Activated naive CD8-positive, alpha-beta T cell treated with anti-CD3 and anti-CD28 coated beads, Interleukin-2, amount 10 ng/mL, durations not matched to agents 7 days and 5 days (primary cell): ENCODE results near the gene SERPINA6. TPM values are rescaled to one million over a fixed set of nuclear protein-coding genes. Genes with fewer than 3 reads are reported as not detected.
"Not testable (repeated sequence)": the region's sequence is repeated elsewhere in the genome, so short reads cannot be mapped to it uniquely, and the experiment has no call there.

Experiments used
- ATAC-seq: fragments of 150-1000 bp; cut with Tn5 transposase; one replicate; pipeline ENCODE4 v1.10.0; 2021; ENCODE audit warnings: low read depth, moderate library complexity
- POLR2A ChIA-PET: fragments of 350-600 bp; sonication (Branson Sonifier 250); formaldehyde crosslinking; loops from one replicate; lab custom pipeline; 2021; ENCODE audit warnings: antibody characterized with exemption; lab: Charles Lee
- DNase-seq: peaks from one replicate; pipeline ENCODE4 v3.0.0; 2021
- H3K27ac Mint-ChIP-seq: one replicate; pipeline ENCODE4 v1.8.0; 2022; ENCODE audit warnings: mild to moderate bottlenecking, mixed read lengths
- H3K27me3 Mint-ChIP-seq: one replicate; pipeline ENCODE4 v1.8.0; 2022; ENCODE audit warnings: mild to moderate bottlenecking, moderate library complexity, mixed read lengths
- H3K36me3 Mint-ChIP-seq: one replicate; pipeline ENCODE4 v1.8.0; 2021; ENCODE audit warnings: mild to moderate bottlenecking, mixed read lengths
- H3K4me1 Mint-ChIP-seq: one replicate; pipeline ENCODE4 v1.8.0; 2021; ENCODE audit warnings: mixed read lengths
- H3K4me3 Mint-ChIP-seq: one replicate; pipeline ENCODE4 v1.8.0; 2022; ENCODE audit warnings: mild to moderate bottlenecking, moderate library complexity, mixed read lengths
- H3K9me3 Mint-ChIP-seq: one replicate; pipeline ENCODE4 v1.8.0; 2021; ENCODE audit warnings: mixed read lengths
- total RNA-seq, 2 experiments: library from RNA; stranded (reverse); gene quantifications; one replicate each; pipeline ENCODE4 v1.2.3, GENCODE V29; 2021

The SERPINA6 gene
- total RNA-seq, 2 experiments from 2014 or later = not detected

- Mint-ChIP-seq H3K27me3 (peaks cover 9% of the 10 kb centered on the region), H3K9me3 (no peaks in the 10 kb centered on the region), H3K4me1 (no peaks in the 10 kb centered on the region), H3K27ac (no peak overlapping the region), H3K36me3 (no peaks in the 10 kb centered on the region), H3K4me3 (no peak overlapping the region)
- ATAC-seq = no peak
- DNase-seq = no peak
- POLR2A ChIA-PET = no interaction called here
Observed at GRCh38 chr14:94363151-94363624, 40.1 kb upstream of the SERPINA6 start.

- peaks cover 13% of the 10 kb centered on the region for H3K27me3 Mint-ChIP-seq
- ATAC-seq (no peak), DNase-seq (no peak)
- H3K27ac Mint-ChIP-seq = no peak overlapping the region
- no peaks in the 10 kb centered on the region for H3K9me3 Mint-ChIP-seq
- no peaks in the 10 kb centered on the region for H3K4me1 Mint-ChIP-seq
- POLR2A ChIA-PET = no interaction called here
- H3K36me3 Mint-ChIP-seq = no peaks in the 10 kb centered on the region
- no peak overlapping the region for H3K4me3 Mint-ChIP-seq
Observed at GRCh38 chr14:94362614-94363133, 39.5 kb upstream of the SERPINA6 start.

- DNase-seq (no peak), ATAC-seq (no peak)
- H3K4me1 Mint-ChIP-seq = no peaks in the 10 kb centered on the region
- no peaks in the 10 kb centered on the region for H3K9me3 Mint-ChIP-seq
- H3K4me3 Mint-ChIP-seq = no peak overlapping the region
- peaks cover 15% of the 10 kb centered on the region for H3K27me3 Mint-ChIP-seq
- H3K27ac Mint-ChIP-seq = no peak overlapping the region
- POLR2A ChIA-PET = no interaction called here
- no peaks in the 10 kb centered on the region for H3K36me3 Mint-ChIP-seq
Observed at GRCh38 chr14:94361682-94362081, 38.5 kb upstream of the SERPINA6 start.

GRCh38 chr14:94360945-94361565 is 37.9 kb upstream of the SERPINA6 start:
- Mint-ChIP-seq H3K9me3 (no peaks in the 10 kb centered on the region), H3K4me3 (no peak overlapping the region), H3K27ac (no peak overlapping the region), H3K36me3 (no peaks in the 10 kb centered on the region), H3K27me3 (peaks cover 19% of the 10 kb centered on the region), H3K4me1 (no peaks in the 10 kb centered on the region)
- POLR2A ChIA-PET = no interaction called here
- no peak for ATAC-seq
- DNase-seq = no peak

- no peak for ATAC-seq
- H3K27me3 Mint-ChIP-seq = peaks cover 35% of the 10 kb centered on the region
Observed at GRCh38 chr14:94357166-94357565, 34.0 kb upstream of the SERPINA6 start.

GRCh38 chr14:94356379-94357056 is 33.4 kb upstream of the SERPINA6 start:
- H3K9me3 Mint-ChIP-seq = peaks cover 1% of the 10 kb centered on the region
- POLR2A ChIA-PET = no interaction called here
- H3K27me3 Mint-ChIP-seq = peaks cover 35% of the 10 kb centered on the region

More at GRCh38 chr14:94357166-94357565, 34.0 kb upstream of the SERPINA6 start:
- no peak overlapping the region for H3K27ac Mint-ChIP-seq
- H3K4me1 Mint-ChIP-seq = no peaks in the 10 kb centered on the region
- H3K9me3 Mint-ChIP-seq = peaks cover under 1% of the 10 kb centered on the region
- POLR2A ChIA-PET = no interaction called here
- no peak overlapping the region for H3K4me3 Mint-ChIP-seq
- no peaks in the 10 kb centered on the region for H3K36me3 Mint-ChIP-seq
- no peak for DNase-seq

GRCh38 chr14:94355191-94355794 is 32.2 kb upstream of the SERPINA6 start:
- Mint-ChIP-seq H3K36me3 (no peaks in the 10 kb centered on the region), H3K4me1 (no peaks in the 10 kb centered on the region), H3K27me3 (peaks cover 32% of the 10 kb centered on the region), H3K4me3 (no peak overlapping the region), H3K27ac (no peak overlapping the region), H3K9me3 (peaks cover 1% of the 10 kb centered on the region)
- POLR2A ChIA-PET = no interaction called here
- no peak for DNase-seq
- ATAC-seq = no peak

More at GRCh38 chr14:94356379-94357056, 33.4 kb upstream of the SERPINA6 start:
- Mint-ChIP-seq H3K4me1 (no peaks in the 10 kb centered on the region), H3K4me3 (no peak overlapping the region), H3K27ac (no peak overlapping the region), H3K36me3 (no peaks in the 10 kb centered on the region)
- DNase-seq (no peak), ATAC-seq (no peak)

- H3K27me3 Mint-ChIP-seq = peaks cover 29% of the 10 kb centered on the region
- H3K4me1 Mint-ChIP-seq = no peaks in the 10 kb centered on the region
- H3K27ac Mint-ChIP-seq = no peak overlapping the region
- no peaks in the 10 kb centered on the region for H3K36me3 Mint-ChIP-seq
- no peak for ATAC-seq
- H3K9me3 Mint-ChIP-seq = peaks cover 1% of the 10 kb centered on the region
- no peak overlapping the region for H3K4me3 Mint-ChIP-seq
- POLR2A ChIA-PET = no interaction called here
- DNase-seq = no peak
Observed at GRCh38 chr14:94354638-94355185, 31.6 kb upstream of the SERPINA6 start.

GRCh38 chr14:94354190-94354589 is 31.1 kb upstream of the SERPINA6 start:
- ATAC-seq, DNase-seq, H3K36me3 Mint-ChIP-seq, POLR2A ChIA-PET, H3K4me3 Mint-ChIP-seq, H3K4me1 Mint-ChIP-seq, H3K27ac Mint-ChIP-seq, H3K9me3 Mint-ChIP-seq: not testable (repeated sequence)
- H3K27me3 Mint-ChIP-seq = peaks cover 29% of the 10 kb centered on the region

- H3K4me3 Mint-ChIP-seq = no peak overlapping the region
- H3K27ac Mint-ChIP-seq = no peak overlapping the region
- H3K9me3 Mint-ChIP-seq = peaks cover 3% of the 10 kb centered on the region
- ATAC-seq (no peak), DNase-seq (no peak)
- peaks cover 4% of the 10 kb centered on the region for H3K27me3 Mint-ChIP-seq
- POLR2A ChIA-PET = no interaction called here
- no peaks in the 10 kb centered on the region for H3K36me3 Mint-ChIP-seq
- no peaks in the 10 kb centered on the region for H3K4me1 Mint-ChIP-seq
Observed at GRCh38 chr14:94349276-94349675, 26.1 kb upstream of the SERPINA6 start.

- POLR2A ChIA-PET = no interaction called here
- DNase-seq (no peak), ATAC-seq (no peak)
- Mint-ChIP-seq H3K9me3 (peaks cover 3% of the 10 kb centered on the region), H3K4me3 (no peak overlapping the region), H3K27me3 (peaks cover under 1% of the 10 kb centered on the region), H3K27ac (no peak overlapping the region), H3K36me3 (no peaks in the 10 kb centered on the region), H3K4me1 (no peaks in the 10 kb centered on the region)
Observed at GRCh38 chr14:94348836-94349235, 25.7 kb upstream of the SERPINA6 start.

GRCh38 chr14:94346841-94347240 is 23.7 kb upstream of the SERPINA6 start:
- no peaks in the 10 kb centered on the region for H3K27me3 Mint-ChIP-seq
- H3K4me1 Mint-ChIP-seq = no peaks in the 10 kb centered on the region
- no peak overlapping the region for H3K4me3 Mint-ChIP-seq
- no peak for ATAC-seq
- no peaks in the 10 kb centered on the region for H3K36me3 Mint-ChIP-seq
- H3K27ac Mint-ChIP-seq = no peak overlapping the region
- POLR2A ChIA-PET = no interaction called here
- DNase-seq = no peak
- H3K9me3 Mint-ChIP-seq = peaks cover 2% of the 10 kb centered on the region

- H3K27me3 Mint-ChIP-seq, H3K36me3 Mint-ChIP-seq, H3K4me1 Mint-ChIP-seq, ATAC-seq, POLR2A ChIA-PET, DNase-seq, H3K27ac Mint-ChIP-seq, H3K9me3 Mint-ChIP-seq, H3K4me3 Mint-ChIP-seq: not testable (repeated sequence)
Observed at GRCh38 chr14:94346065-94346786, 23.1 kb upstream of the SERPINA6 start.
